ENCODE results near the gene ALOX5.

ALOX5 gene

DNA sequence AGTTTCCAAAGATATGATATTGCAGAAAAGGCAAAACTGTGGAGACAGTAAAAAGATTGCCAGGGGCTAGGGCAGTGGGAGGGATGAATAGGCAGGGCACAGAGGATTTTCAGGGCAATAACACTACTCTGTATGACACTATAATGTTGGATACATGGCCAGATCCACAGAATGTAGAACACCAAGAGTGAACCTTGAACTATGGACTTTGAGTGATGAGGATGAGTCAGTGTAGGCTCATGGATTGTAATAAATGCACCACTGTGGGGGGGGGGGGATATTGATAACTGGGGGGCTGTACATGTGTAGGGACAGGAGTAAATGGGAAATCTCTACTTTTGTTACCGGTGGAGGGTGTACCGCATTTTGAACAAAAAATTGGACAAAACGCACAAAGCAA, 77.4 kb downstream of the ALOX5 start:
- no peak overlapping the region for H3K4me3 ChIP-seq (ENCODE audit: low read length, poor library complexity, severe bottlenecking)
- TF ChIP-seq EZH2phosphoT487 (IDR thresholded peaks at IDR 0.05; ENCODE audit: borderline replicate concordance) = no peak
- TF ChIP-seq, protein P1, sequence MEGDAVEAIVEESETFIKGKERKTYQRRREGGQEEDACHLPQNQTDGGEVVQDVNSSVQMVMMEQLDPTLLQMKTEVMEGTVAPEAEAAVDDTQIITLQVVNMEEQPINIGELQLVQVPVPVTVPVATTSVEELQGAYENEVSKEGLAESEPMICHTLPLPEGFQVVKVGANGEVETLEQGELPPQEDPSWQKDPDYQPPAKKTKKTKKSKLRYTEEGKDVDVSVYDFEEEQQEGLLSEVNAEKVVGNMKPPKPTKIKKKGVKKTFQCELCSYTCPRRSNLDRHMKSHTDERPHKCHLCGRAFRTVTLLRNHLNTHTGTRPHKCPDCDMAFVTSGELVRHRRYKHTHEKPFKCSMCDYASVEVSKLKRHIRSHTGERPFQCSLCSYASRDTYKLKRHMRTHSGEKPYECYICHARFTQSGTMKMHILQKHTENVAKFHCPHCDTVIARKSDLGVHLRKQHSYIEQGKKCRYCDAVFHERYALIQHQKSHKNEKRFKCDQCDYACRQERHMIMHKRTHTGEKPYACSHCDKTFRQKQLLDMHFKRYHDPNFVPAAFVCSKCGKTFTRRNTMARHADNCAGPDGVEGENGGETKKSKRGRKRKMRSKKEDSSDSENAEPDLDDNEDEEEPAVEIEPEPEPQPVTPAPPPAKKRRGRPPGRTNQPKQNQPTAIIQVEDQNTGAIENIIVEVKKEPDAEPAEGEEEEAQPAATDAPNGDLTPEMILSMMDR (conservative IDR thresholded peaks at IDR 0.05; ENCODE audit: low read length) = no peak
- no peaks in the 10 kb centered on the region for H3K79me2 ChIP-seq (ENCODE audit: insufficient read depth, low read length)
- H3K9ac ChIP-seq (ENCODE audit: low read depth, low read length, poor library complexity, severe bottlenecking) = no peak overlapping the region
- H3K4me2 ChIP-seq (ENCODE audit: low read depth, low read length, poor library complexity, severe bottlenecking) = no peak overlapping the region
- no peaks in the 10 kb centered on the region for H3K4me1 ChIP-seq (ENCODE audit: insufficient read depth, low read length, poor library complexity, severe bottlenecking)
- no peaks in the 10 kb centered on the region for H4K20me1 ChIP-seq (ENCODE audit: insufficient read depth, low read length, poor library complexity, severe bottlenecking)
- no peaks in the 10 kb centered on the region for H3F3A ChIP-seq (ENCODE audit: low read depth)
- no peaks in the 10 kb centered on the region; the same call in 1 of the 2 replicates for H3K36me3 ChIP-seq (ENCODE audit: insufficient read depth, low read length)
- no peak overlapping the region for H2AFZ ChIP-seq (ENCODE audit: low read length)
- no peaks in the 10 kb centered on the region for H3K27me3 ChIP-seq (ENCODE audit: insufficient read depth, low read length, poor library complexity, severe bottlenecking)
- no peaks in the 10 kb centered on the region for H3K9me3 ChIP-seq (ENCODE audit: insufficient read depth, low read depth, low read length)
- H3K9me2 ChIP-seq (replicated peaks; ENCODE audit: low read depth, low read length) = no peaks in the 10 kb centered on the region

DNA sequence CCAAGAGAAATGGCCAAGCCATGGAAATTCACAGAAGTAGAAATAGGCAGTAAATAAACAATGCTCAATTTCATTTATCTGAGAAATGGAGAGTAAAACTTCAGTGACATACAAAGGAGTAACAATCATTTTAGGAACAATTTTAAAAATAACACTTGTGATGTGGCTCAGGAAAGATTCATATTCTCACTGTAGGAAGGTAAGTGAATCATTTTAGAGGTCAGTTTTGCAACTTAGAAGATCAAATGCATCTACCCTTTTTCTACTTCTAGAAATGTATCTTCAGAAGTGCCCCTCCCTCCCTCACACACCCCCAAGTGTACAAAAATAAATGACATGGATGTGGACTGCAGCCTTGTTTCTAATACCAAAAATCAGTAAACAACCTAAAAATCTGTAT, 78.3 kb downstream of the ALOX5 start:
- Histone ChIP-seq H3K9ac (ENCODE audit: low read depth, low read length, poor library complexity, severe bottlenecking) (no peak overlapping the region), H3K79me2 (ENCODE audit: insufficient read depth, low read length) (no peaks in the 10 kb centered on the region), H2AFZ (ENCODE audit: low read length) (no peak overlapping the region), H3K4me2 (ENCODE audit: low read depth, low read length, poor library complexity, severe bottlenecking) (no peak overlapping the region), H3K27me3 (ENCODE audit: insufficient read depth, low read length, poor library complexity, severe bottlenecking) (no peaks in the 10 kb centered on the region), H3K4me1 (ENCODE audit: insufficient read depth, low read length, poor library complexity, severe bottlenecking) (no peaks in the 10 kb centered on the region), H3K36me3 (ENCODE audit: insufficient read depth, low read length) (peaks cover 2% of the 10 kb centered on the region; the same call in 1 of the 2 replicates), H3K4me3 (ENCODE audit: low read length, poor library complexity, severe bottlenecking) (no peak overlapping the region), H4K20me1 (ENCODE audit: insufficient read depth, low read length, poor library complexity, severe bottlenecking) (no peaks in the 10 kb centered on the region), H3K9me2 (replicated peaks; ENCODE audit: low read depth, low read length) (no peaks in the 10 kb centered on the region), H3K9me3 (ENCODE audit: insufficient read depth, low read depth, low read length) (no peaks in the 10 kb centered on the region), H3F3A (ENCODE audit: low read depth) (no peaks in the 10 kb centered on the region)
- no peak for TF ChIP-seq EZH2phosphoT487 (IDR thresholded peaks at IDR 0.05; ENCODE audit: borderline replicate concordance)

DNA sequence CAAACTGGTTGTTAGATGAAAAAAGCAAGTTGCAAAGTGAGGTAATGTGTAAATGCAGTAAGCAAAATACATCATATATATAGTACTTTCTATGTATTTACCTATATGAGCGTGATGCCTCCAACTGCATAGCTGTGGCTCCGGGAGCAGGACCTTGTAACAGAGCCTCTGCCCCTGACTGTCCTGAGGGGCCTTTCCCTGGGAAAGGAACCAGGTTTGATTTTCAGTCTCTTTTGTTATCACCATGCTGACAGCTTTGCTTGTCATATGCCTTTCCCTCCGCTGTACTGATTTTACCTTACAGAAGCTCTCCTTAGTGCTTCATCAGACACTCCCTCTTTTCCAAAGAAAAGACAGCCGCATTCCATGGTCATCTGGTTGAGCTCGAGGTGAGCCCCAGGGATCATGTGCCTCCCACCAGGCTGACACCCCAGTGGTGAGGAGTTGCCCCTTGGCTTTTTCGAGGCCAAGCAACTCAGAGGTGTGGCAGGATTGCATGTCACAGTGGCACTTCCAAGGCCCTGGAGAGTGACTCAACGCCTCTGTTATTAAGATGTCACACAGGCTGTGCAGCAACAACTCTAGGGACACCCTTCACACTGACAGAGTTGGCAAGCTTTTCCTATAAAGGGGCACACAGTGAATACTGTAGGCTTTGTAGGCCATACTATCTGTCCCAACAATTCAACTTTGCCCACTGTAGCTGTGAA, 78.9 kb downstream of the ALOX5 start:
- Histone ChIP-seq H3K4me2 (ENCODE audit: low read depth, low read length, poor library complexity, severe bottlenecking) (no peak overlapping the region), H3K4me1 (ENCODE audit: insufficient read depth, low read length, poor library complexity, severe bottlenecking) (no peaks in the 10 kb centered on the region), H2AFZ (ENCODE audit: low read length) (no peak overlapping the region), H3K9ac (ENCODE audit: low read depth, low read length, poor library complexity, severe bottlenecking) (no peak overlapping the region), H3K36me3 (ENCODE audit: insufficient read depth, low read length) (peaks cover 8% of the 10 kb centered on the region; the same call in 1 of the 2 replicates), H3K27me3 (ENCODE audit: insufficient read depth, low read length, poor library complexity, severe bottlenecking) (no peaks in the 10 kb centered on the region), H3K79me2 (ENCODE audit: insufficient read depth, low read length) (no peaks in the 10 kb centered on the region), H4K20me1 (ENCODE audit: insufficient read depth, low read length, poor library complexity, severe bottlenecking) (no peaks in the 10 kb centered on the region), H3F3A (ENCODE audit: low read depth) (no peaks in the 10 kb centered on the region), H3K4me3 (ENCODE audit: low read length, poor library complexity, severe bottlenecking) (no peak overlapping the region), H3K9me2 (replicated peaks; ENCODE audit: low read depth, low read length) (no peaks in the 10 kb centered on the region), H3K9me3 (ENCODE audit: insufficient read depth, low read depth, low read length) (no peaks in the 10 kb centered on the region)
- TF ChIP-seq, protein P1 (conservative IDR thresholded peaks at IDR 0.05; ENCODE audit: low read length) = no peak
- TF ChIP-seq EZH2phosphoT487 (IDR thresholded peaks at IDR 0.05; ENCODE audit: borderline replicate concordance) = no peak
